GM19351 (cell line): ENCODE data around the gene PRAMEF9.
"Not testable (repeated sequence)": the region's sequence is repeated elsewhere in the genome, so short reads cannot be mapped to it uniquely, and the experiment has no call there.

Source experiments
- ATAC-seq: cut with Tn5 transposase; IDR thresholded peaks from one replicate; pipeline ENCODE4 v1.9.1; 2021; ENCODE audit warnings: mild to moderate bottlenecking, moderate library complexity; ENCODE audit not compliant: unreplicated experiment

Gene PRAMEF9

DNA sequence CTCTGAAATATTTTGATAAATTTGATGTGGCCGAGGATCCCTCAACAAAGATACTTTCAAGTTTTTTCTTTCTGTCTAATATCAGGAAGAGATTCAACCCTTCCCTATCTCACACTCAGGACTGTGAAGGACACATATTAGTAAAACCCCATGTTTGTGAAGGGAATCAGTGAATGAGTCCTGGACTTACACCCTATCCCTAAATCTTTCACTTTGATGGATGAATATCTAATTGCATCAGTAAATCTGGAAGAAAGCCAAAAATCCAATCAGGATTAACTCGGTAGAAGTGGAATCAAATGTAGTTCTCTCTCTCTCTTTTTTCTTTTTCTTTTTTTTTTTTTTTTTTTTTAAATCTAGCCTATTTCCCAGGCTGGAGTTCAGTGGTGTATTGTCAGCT, at the start of gene PRAMEF9:
PRAMEF9 (plus strand) TSS at position 301 of the 400 bp plus-strand sequence. CDS start 3,433 bp downstream, outside the sequence.
- ATAC-seq = not testable (repeated sequence)

- not testable (repeated sequence) for ATAC-seq
Observed at GRCh38 chr1:13155909-13156308, 15.7 kb upstream of the PRAMEF9 start, which contains the start of gene PRAMEF26. TSS of gene PRAMEF26 (minus strand) at chr1:13156009. CDS start at chr1:13153095, 2,914 bp downstream.

DNA sequence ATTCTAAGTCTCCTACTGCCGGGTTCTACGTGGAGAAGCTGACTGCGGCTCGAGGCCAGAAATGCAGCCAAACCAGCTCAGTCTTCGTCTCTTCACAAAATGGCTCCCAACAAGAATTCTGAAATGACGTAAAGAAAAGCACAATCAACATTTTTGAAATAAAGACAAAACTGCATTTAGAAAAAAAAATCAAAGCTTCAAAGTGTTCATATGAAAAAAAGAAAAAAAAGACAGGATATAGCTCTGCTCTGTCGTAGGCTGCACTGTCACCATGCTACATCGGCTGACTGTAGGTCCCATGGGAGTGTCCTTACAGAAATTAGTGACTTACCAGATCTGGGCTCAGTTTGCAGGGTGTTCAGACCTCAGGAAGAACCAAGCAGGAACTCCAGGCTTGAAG, 6.1 kb upstream of the PRAMEF9 start, which contains the start of gene HNRNPCL4:
HNRNPCL4 (minus strand) TSS at position 101 of the 400 bp plus-strand sequence. CDS start 164 bp downstream, outside the sequence.
- ATAC-seq = not testable (repeated sequence)

GRCh38 chr1:13201309-13201708, 29.7 kb downstream of the PRAMEF9 start, which contains the start of gene PRAMEF13:
TSS of gene PRAMEF13 (minus strand) at chr1:13201409. CDS start at chr1:13199589, 1,820 bp downstream.
- ATAC-seq = not testable (repeated sequence)

GRCh38 chr1:13208712-13209111, 37.1 kb downstream of the PRAMEF9 start:
- ATAC-seq = not testable (repeated sequence)

DNA sequence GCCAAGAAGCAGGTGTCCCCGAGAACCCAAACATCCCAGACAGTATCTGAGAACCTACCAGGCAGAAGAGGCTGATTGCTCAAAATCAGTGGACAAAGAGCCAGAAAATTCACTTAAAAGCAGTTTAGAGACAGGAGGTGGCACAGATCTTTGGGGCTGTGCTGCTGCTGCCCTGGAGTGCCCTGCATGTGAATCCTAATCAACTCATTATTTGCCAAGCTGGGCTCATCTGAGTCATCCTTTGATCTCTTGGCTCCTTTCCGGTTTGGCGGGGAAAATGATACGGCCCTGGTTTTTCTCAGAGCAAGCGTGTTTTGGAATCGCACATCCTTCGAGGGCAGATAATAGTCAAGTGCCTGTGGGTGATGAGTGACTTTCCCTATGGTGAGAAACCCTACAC, 45.0 kb downstream of the PRAMEF9 start:
- ATAC-seq = not testable (repeated sequence)

GRCh38 chr1:13219203-13219602, 47.6 kb downstream of the PRAMEF9 start:
- not testable (repeated sequence) for ATAC-seq

GRCh38 chr1:13222788-13223187, 51.1 kb downstream of the PRAMEF9 start:
- not testable (repeated sequence) for ATAC-seq

DNA sequence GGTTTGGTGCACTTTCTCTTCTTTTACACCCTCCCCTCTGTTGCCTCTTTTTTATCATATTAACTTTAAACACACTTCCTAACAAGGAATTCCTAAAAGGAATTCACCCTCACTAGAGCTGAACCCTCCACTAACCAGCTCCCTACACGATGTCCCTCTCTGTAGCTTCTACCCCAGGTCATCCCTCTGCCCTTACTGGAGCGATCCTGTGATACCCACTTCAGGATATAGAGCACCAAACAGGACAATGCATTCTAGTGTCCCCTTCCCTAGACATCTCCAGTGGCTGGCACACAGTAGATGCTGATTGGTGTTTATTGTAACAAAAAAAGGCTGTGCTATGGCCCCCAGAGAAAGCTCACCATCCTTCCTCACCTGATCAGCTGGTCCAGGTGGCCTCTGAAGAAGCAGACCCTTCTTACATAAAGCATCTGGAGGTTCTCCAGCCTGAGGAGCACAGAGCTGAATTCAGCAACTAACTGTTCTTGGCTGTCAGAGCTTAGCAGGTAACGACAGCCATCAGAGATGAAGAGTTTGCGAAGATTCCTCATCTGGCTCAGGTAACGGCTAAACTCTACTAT, 52.9 kb downstream of the PRAMEF9 start:
- ATAC-seq = no peak

DNA sequence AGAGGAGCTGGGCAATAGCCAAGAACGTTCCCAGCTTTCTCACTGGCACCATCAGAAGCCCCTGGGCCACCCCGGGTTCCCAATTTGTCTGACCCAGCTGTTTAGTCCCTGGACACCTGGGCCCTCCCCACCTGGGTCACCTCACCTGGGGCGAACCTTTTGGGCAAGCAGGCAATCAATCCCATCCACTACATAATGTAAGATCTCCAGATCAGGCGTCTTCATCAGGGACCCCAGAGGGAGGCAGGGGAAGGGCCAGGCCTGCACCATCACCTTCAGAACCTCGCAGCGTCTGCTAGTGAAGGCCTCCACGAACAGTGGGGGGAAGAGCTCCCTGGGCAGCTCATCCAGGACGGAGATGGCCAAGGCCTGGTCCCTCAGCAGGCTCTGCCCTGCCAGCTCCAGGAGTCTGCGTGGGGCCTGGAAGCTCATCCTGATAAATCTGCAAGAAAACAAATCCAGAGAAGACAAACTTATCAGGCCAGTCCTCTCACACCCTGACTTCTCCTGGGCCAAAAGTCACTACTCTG, 54.1 kb downstream of the PRAMEF9 start, which contains the start of gene PRAMEF18:
PRAMEF18 (minus strand) TSS at position 480 of the 530 bp plus-strand sequence; CDS start at position 432, 48 bp downstream.
- ATAC-seq = not testable (repeated sequence)

DNA sequence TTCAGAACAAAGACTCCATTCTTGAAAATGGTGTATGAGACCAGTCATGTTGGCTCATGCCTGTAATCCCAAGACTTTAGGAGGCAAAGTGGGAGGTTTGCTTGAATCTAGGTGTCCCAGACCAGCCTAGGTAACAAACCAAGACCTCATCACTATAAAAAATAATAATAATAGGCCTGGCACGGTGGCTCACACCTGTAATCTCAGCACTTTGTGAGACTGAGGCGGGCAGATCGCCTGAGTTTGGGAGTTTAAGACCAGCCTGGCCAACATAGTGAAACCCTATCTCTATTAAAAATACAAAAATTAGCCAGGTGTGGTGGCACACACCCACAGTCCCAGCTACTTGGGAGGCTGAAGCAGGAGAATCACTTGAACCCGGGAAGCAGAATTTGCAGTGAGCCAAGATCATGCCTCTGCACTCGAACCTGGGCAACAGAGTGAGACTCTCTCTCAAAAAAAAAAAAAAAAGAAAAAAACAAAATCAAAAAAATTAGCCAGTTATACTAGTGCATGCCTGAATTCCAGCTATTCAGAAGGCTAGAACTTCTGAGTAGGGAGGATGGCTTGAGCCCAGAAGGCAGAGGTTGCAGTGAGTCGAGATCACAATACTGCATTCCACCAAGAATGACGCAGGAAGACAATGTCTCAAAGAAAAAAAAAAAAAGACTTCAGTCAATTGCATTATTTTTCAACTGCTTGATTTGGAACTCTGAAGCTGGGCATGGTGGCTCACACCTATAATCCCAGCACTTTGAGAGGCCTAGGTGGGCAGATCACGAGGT, 55.8 kb downstream of the PRAMEF9 start:
- ATAC-seq = not testable (repeated sequence)

DNA sequence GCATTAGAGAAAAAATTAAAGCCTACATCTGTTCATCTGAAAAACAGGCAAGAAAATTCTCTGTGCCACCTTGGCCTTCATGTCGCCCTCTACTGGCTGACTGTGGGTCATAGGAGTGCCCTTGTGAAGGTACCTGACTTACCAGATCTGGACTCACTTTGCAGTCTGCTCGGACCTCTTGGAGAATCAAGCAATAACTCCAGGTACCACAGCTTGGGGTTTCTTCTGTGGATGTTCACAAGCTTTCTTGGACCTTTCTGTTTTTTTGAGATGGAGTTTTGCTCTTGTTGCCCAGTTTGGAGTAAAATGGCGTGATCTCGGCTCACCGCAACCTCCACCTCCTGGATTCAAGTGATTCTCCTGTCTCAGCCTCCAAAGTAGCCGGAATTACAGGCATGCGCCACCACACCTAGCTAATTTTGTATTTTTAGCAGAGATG, 56.7 kb downstream of the PRAMEF9 start:
- ATAC-seq = no peak
